ENCODE data around the gene DOK5.

GRCh38 chr20:54620611-54621010, 145.2 kb downstream of the DOK5 start:
- TF ChIP-seq POLR2A (IDR thresholded peaks at IDR 0.05; ENCODE audit: low read depth, low read length) (no peak), POLR2AphosphoS5 (IDR thresholded peaks at IDR 0.05; ENCODE audit: low read depth, low read length) (no peak)

All from GM12892 (cell line).